ENCODE data around the gene STK35.

STK35 gene

GRCh38 chr20:2131366-2131765 is 29.7 kb downstream of the STK35 start:
- DNase-seq (ENCODE audit: low read depth in 1 of 2, low spot score in 1 of 2), result no peak
- in situ Hi-C loops (cut with HindIII; ENCODE audit: low pct_unique_long_range_greater_than_20kb, low sequenced_read_pairs), result no loop called here
- no peak for TF ChIP-seq JUND (IDR thresholded peaks at IDR 0.05; ENCODE audit: low read depth)

- TF ChIP-seq JUND (IDR thresholded peaks at IDR 0.05; ENCODE audit: low read depth), result no peak
- DNase-seq (ENCODE audit: low read depth in 1 of 2, low spot score in 1 of 2), result peak; percentile 34 to 89
- in situ Hi-C loops (cut with HindIII; ENCODE audit: low pct_unique_long_range_greater_than_20kb, low sequenced_read_pairs), result no loop called here
Measured at GRCh38 chr20:2132461-2132901, 30.9 kb downstream of the STK35 start.

- no peak for DNase-seq (ENCODE audit: low read depth in 1 of 2, low spot score in 1 of 2)
- in situ Hi-C loops (cut with HindIII; ENCODE audit: low pct_unique_long_range_greater_than_20kb, low sequenced_read_pairs), result no loop called here
- TF ChIP-seq JUND (IDR thresholded peaks at IDR 0.05; ENCODE audit: low read depth), result no peak
Measured at GRCh38 chr20:2133318-2134183, 31.9 kb downstream of the STK35 start.

GRCh38 chr20:2135013-2135412 is 33.4 kb downstream of the STK35 start:
- no peak for TF ChIP-seq JUND (IDR thresholded peaks at IDR 0.05; ENCODE audit: low read depth)
- DNase-seq (ENCODE audit: low read depth in 1 of 2, low spot score in 1 of 2), result no peak
- in situ Hi-C loops (cut with HindIII; ENCODE audit: low pct_unique_long_range_greater_than_20kb, low sequenced_read_pairs), result no loop called here

- no peak for TF ChIP-seq JUND (IDR thresholded peaks at IDR 0.05; ENCODE audit: low read depth)
- in situ Hi-C loops (cut with HindIII; ENCODE audit: low pct_unique_long_range_greater_than_20kb, low sequenced_read_pairs), result no loop called here
- DNase-seq (ENCODE audit: low read depth in 1 of 2, low spot score in 1 of 2), result no peak
Measured at GRCh38 chr20:2136275-2136674, 34.6 kb downstream of the STK35 start.

GRCh38 chr20:2137552-2138201 is 36.0 kb downstream of the STK35 start:
- in situ Hi-C loops (cut with HindIII; ENCODE audit: low pct_unique_long_range_greater_than_20kb, low sequenced_read_pairs), result no loop called here
- TF ChIP-seq JUND (IDR thresholded peaks at IDR 0.05; ENCODE audit: low read depth), result no peak
- no peak for DNase-seq (ENCODE audit: low read depth in 1 of 2, low spot score in 1 of 2)

GRCh38 chr20:2138396-2138795 is 36.8 kb downstream of the STK35 start:
- TF ChIP-seq JUND (IDR thresholded peaks at IDR 0.05; ENCODE audit: low read depth), result no peak
- no peak for DNase-seq (ENCODE audit: low read depth in 1 of 2, low spot score in 1 of 2)
- in situ Hi-C loops (cut with HindIII; ENCODE audit: low pct_unique_long_range_greater_than_20kb, low sequenced_read_pairs), result no loop called here

- no peak for DNase-seq (ENCODE audit: low read depth in 1 of 2, low spot score in 1 of 2)
- no peak for TF ChIP-seq JUND (IDR thresholded peaks at IDR 0.05; ENCODE audit: low read depth)
- in situ Hi-C loops (cut with HindIII; ENCODE audit: low pct_unique_long_range_greater_than_20kb, low sequenced_read_pairs), result no loop called here
Measured at GRCh38 chr20:2139250-2139649, 37.6 kb downstream of the STK35 start.

GRCh38 chr20:2139736-2140135 is 38.1 kb downstream of the STK35 start:
- in situ Hi-C loops (cut with HindIII; ENCODE audit: low pct_unique_long_range_greater_than_20kb, low sequenced_read_pairs), result no loop called here
- TF ChIP-seq JUND (IDR thresholded peaks at IDR 0.05; ENCODE audit: low read depth), result no peak
- no peak for DNase-seq (ENCODE audit: low read depth in 1 of 2, low spot score in 1 of 2)

GRCh38 chr20:2140561-2140960 is 38.9 kb downstream of the STK35 start:
- TF ChIP-seq JUND (IDR thresholded peaks at IDR 0.05; ENCODE audit: low read depth), result no peak
- no peak for DNase-seq (ENCODE audit: low read depth in 1 of 2, low spot score in 1 of 2)
- in situ Hi-C loops (cut with HindIII; ENCODE audit: low pct_unique_long_range_greater_than_20kb, low sequenced_read_pairs), result no loop called here

- no peak for TF ChIP-seq JUND (IDR thresholded peaks at IDR 0.05; ENCODE audit: low read depth)
- DNase-seq (ENCODE audit: low read depth in 1 of 2, low spot score in 1 of 2), result no peak
- in situ Hi-C loops (cut with HindIII; ENCODE audit: low pct_unique_long_range_greater_than_20kb, low sequenced_read_pairs), result no loop called here
Measured at GRCh38 chr20:2141600-2142575, 40.3 kb downstream of the STK35 start.

- no peak for TF ChIP-seq JUND (IDR thresholded peaks at IDR 0.05; ENCODE audit: low read depth)
- in situ Hi-C loops (cut with HindIII; ENCODE audit: low pct_unique_long_range_greater_than_20kb, low sequenced_read_pairs), result no loop called here
- DNase-seq (ENCODE audit: low read depth in 1 of 2, low spot score in 1 of 2), result no peak
Measured at GRCh38 chr20:2142649-2143048, 41.0 kb downstream of the STK35 start.
